ENCODE results near the gene ZC3H8. TPM values are rescaled to one million over a fixed set of nuclear protein-coding genes. Genes with fewer than 3 reads are reported as not detected.

The ZC3H8 gene
- total RNA-seq, 4 donors from 2014 or later, result 5.7 to 13.6 (median 8.0) TPM

DNA sequence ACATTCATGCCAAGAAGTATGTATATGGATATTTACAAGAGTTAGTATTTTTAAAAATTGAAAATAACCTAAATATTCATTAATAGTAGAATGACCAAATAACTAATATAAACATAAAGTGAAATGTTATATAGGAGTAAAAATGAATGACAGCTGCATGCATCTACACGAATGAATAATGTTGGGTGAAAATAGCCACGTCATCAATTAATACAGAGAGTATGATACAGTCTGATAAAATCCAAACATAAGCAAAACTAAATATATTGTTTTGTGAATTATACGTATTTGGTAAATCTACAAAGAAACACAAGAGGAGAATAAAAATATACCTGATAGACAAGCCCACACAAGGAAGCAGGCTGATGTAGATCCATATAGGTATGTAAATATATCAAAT is 24.5 kb downstream of the ZC3H8 start:
- Histone ChIP-seq H3K36me3 (peaks cover 0 to 26% of the 10 kb centered on the region in 2 donors), H3K4me1 (no peaks in the 10 kb centered on the region), H3K27ac (no peak overlapping the region), H3K4me3 (no peak overlapping the region), H3K9me3 (no peaks in the 10 kb centered on the region), H3K27me3 (no peaks in the 10 kb centered on the region)
- no peak for TF ChIP-seq POLR2A (IDR thresholded peaks at IDR 0.05)
- TF ChIP-seq, protein P1, sequence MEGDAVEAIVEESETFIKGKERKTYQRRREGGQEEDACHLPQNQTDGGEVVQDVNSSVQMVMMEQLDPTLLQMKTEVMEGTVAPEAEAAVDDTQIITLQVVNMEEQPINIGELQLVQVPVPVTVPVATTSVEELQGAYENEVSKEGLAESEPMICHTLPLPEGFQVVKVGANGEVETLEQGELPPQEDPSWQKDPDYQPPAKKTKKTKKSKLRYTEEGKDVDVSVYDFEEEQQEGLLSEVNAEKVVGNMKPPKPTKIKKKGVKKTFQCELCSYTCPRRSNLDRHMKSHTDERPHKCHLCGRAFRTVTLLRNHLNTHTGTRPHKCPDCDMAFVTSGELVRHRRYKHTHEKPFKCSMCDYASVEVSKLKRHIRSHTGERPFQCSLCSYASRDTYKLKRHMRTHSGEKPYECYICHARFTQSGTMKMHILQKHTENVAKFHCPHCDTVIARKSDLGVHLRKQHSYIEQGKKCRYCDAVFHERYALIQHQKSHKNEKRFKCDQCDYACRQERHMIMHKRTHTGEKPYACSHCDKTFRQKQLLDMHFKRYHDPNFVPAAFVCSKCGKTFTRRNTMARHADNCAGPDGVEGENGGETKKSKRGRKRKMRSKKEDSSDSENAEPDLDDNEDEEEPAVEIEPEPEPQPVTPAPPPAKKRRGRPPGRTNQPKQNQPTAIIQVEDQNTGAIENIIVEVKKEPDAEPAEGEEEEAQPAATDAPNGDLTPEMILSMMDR (IDR thresholded peaks at IDR 0.05 in 4 of 5, conservative IDR thresholded peaks at IDR 0.05 in 1 of 5), result no peak
- in situ Hi-C loops (cut with MboI; ENCODE audit: low sequenced_read_pairs in 4 of 4), result no loop called here
- no peak for ATAC-seq
- DNase-seq, result no peak
- intact Hi-C loops (cut with DNase I; ENCODE audit: low total_unique reads), result no loop called here

DNA sequence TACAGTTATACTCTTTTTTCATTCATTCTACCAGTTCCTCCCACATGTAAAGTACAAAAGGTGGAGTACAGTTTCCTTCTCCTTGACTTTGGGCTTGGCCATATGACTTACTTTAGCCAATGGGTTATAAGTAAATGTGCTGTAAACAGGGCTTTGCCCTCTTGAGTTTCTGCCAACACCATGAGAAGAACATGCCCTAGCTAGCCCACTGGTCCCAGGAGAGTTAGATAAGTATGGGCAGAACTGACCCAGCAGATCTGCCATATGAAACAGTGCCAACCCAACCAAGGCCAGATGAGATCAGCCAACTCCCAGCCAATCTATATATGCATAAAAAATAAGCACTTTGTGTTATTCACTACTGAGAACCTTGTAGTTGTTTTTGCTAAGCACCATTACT is 25.5 kb downstream of the ZC3H8 start:
- no peaks in the 10 kb centered on the region for H3K4me1 ChIP-seq
- intact Hi-C loops (cut with DNase I; ENCODE audit: low total_unique reads), result no loop called here
- no peak overlapping the region for H3K4me3 ChIP-seq
- peaks cover 0 to 26% of the 10 kb centered on the region in 2 donors for H3K36me3 ChIP-seq
- ATAC-seq (no peak), DNase-seq (no peak)
- H3K27ac ChIP-seq, result no peak overlapping the region
- H3K9me3 ChIP-seq, result no peaks in the 10 kb centered on the region
- in situ Hi-C loops (cut with MboI; ENCODE audit: low sequenced_read_pairs in 4 of 4), result no loop called here
- no peak for TF ChIP-seq POLR2A (IDR thresholded peaks at IDR 0.05)
- TF ChIP-seq, protein P1 (IDR thresholded peaks at IDR 0.05 in 4 of 5, conservative IDR thresholded peaks at IDR 0.05 in 1 of 5), result no peak
- no peaks in the 10 kb centered on the region for H3K27me3 ChIP-seq

DNA sequence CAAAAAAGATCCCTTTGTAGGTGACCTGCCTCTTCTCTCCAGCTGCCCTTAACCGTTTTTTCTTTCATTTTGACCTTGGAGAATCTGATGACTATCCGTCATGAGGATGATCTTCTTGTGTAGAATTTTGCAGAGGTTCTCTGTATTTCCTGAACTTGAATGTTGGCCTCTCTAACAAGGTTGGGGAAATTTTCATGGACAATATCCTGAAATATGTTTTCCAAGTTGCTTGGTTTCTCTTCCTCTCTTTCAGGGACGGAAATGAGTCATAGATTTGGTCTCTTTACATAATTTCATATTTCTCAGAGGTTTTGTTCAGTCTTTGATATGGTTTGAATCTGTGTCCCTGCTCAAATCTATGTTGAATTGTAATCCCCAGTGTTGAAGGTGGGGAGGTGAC is 34.0 kb downstream of the ZC3H8 start:
- no peaks in the 10 kb centered on the region for H3K27me3 ChIP-seq
- intact Hi-C loops (cut with DNase I; ENCODE audit: low total_unique reads) (no loop called here), in situ Hi-C loops (cut with MboI; ENCODE audit: low sequenced_read_pairs in 4 of 4) (no loop called here)
- H3K4me1 ChIP-seq, result no peaks in the 10 kb centered on the region
- ATAC-seq (no peak), DNase-seq (no peak)
- H3K36me3 ChIP-seq, result peaks cover 0 to 12% of the 10 kb centered on the region in 2 donors
- no peak overlapping the region for H3K27ac ChIP-seq
- no peak for TF ChIP-seq POLR2A (IDR thresholded peaks at IDR 0.05)
- TF ChIP-seq, protein P1 (IDR thresholded peaks at IDR 0.05 in 4 of 5, conservative IDR thresholded peaks at IDR 0.05 in 1 of 5), result no peak
- H3K4me3 ChIP-seq, result no peak overlapping the region
- H3K9me3 ChIP-seq, result no peaks in the 10 kb centered on the region

DNA sequence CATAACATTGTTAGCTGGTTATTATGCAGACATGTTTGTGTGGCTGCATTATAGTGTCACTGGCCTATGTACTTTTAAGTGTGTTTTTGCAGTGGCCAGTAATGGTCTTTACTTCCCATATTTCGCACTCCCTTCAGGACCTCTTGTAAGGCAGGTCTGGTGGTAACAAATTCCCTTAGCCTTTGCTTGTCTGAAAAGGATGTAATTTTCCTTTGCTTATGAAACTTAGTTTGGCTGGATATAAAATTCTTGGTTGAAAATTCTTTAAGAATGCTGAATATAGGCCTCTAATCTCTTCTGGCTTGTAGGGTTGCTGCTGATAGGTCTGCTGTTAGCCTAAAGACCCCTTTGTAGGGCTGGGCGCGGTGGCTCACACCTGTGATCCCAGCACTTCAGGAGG is 34.7 kb downstream of the ZC3H8 start:
- in situ Hi-C loops (cut with MboI; ENCODE audit: low sequenced_read_pairs in 4 of 4), result no loop called here
- no peak for ATAC-seq
- H3K4me3 ChIP-seq, result no peak overlapping the region

More for the DNA sequence above, 34.7 kb downstream of the ZC3H8 start:
- no peak for DNase-seq
- Histone ChIP-seq H3K27ac (no peak overlapping the region), H3K27me3 (no peaks in the 10 kb centered on the region), H3K36me3 (peaks cover 0 to 18% of the 10 kb centered on the region in 2 donors), H3K9me3 (no peaks in the 10 kb centered on the region), H3K4me1 (no peaks in the 10 kb centered on the region)
- no peak for TF ChIP-seq POLR2A (IDR thresholded peaks at IDR 0.05)
- TF ChIP-seq, protein P1 (IDR thresholded peaks at IDR 0.05 in 4 of 5, conservative IDR thresholded peaks at IDR 0.05 in 1 of 5), result no peak
- intact Hi-C loops (cut with DNase I; ENCODE audit: low total_unique reads), result no loop called here

Measured in gastrocnemius medialis (tissue), 4 donors.